OCI-LY1 (cell line): ENCODE measurements around the gene ZDHHC18.

Source experiments
- H2AFZ ChIP-seq: fragments of 200-600 bp; sonication (generic), shearing (Covaris generic); 2 replicates; pipeline ENCODE4 v1.6.0; 2014; ENCODE audit warnings: antibody characterized with exemption, mild to moderate bottlenecking, low read length
- H3F3A ChIP-seq: fragments of 200-600 bp; sonication (generic), shearing (Covaris generic); 2 replicates; pipeline ENCODE4 v1.6.0; 2014; ENCODE audit warnings: mild to moderate bottlenecking, antibody characterized with exemption, low read length, moderate library complexity; ENCODE audit not compliant: insufficient read depth
- H3K27ac ChIP-seq: fragments of 200-600 bp; sonication (generic); 2 replicates; pipeline ENCODE4 v1.5.1; 2014; ENCODE audit warnings: low read length, mixed run types, mild to moderate bottlenecking, low read depth; ENCODE audit not compliant: poor library complexity, severe bottlenecking
- H3K27me3 ChIP-seq: fragments of 200-600 bp; sonication (generic); 2 replicates; pipeline ENCODE4 v1.6.0; 2014; ENCODE audit warnings: antibody characterized with exemption, mild to moderate bottlenecking, low read length, moderate library complexity; ENCODE audit not compliant: insufficient read depth
- H3K36me3 ChIP-seq: fragments of 200-600 bp; sonication (generic); 2 replicates; pipeline ENCODE4 v1.6.1; 2014; ENCODE audit warnings: mild to moderate bottlenecking, antibody characterized with exemption, low read length, moderate library complexity, mixed read lengths; ENCODE audit not compliant: insufficient read depth
- H3K4me1 ChIP-seq: fragments of 200-600 bp; sonication (generic); 2 replicates; pipeline ENCODE4 v1.5.1; 2014; ENCODE audit warnings: mild to moderate bottlenecking, low read length, moderate library complexity; ENCODE audit not compliant: insufficient read depth, severe bottlenecking
- H3K4me2 ChIP-seq: fragments of 200-600 bp; sonication (generic), shearing (Covaris generic); 2 replicates; pipeline ENCODE4 v1.6.1; 2014; ENCODE audit warnings: low read length
- H3K4me3 ChIP-seq: fragments of 200-600 bp; sonication (generic); 2 replicates; pipeline ENCODE4 v1.5.1; 2014; ENCODE audit warnings: low read length, low read depth, mild to moderate bottlenecking, mixed read lengths; ENCODE audit not compliant: poor library complexity, severe bottlenecking
- H3K79me2 ChIP-seq: fragments of 200-600 bp; shearing (Covaris generic); 2 replicates; pipeline ENCODE4 v1.6.1; 2016; ENCODE audit warnings: mixed run types, low read length, mixed read lengths; ENCODE audit not compliant: insufficient read depth
- H3K9ac ChIP-seq: fragments of 200-600 bp; sonication (generic), shearing (Covaris generic); 2 replicates; pipeline ENCODE4 v1.6.1; 2014; ENCODE audit warnings: mild to moderate bottlenecking, low read length, mixed read lengths
- H3K9me2 ChIP-seq: fragments of 200-600 bp; sonication (generic), shearing (Covaris generic); 2 replicates; pipeline ENCODE4 v1.6.1; 2014; ENCODE audit warnings: low read depth, mild to moderate bottlenecking, low read length, mixed read lengths
- H3K9me3 ChIP-seq: fragments of 200-600 bp; shearing (Covaris generic); 2 replicates; pipeline ENCODE4 v1.6.1; 2014; ENCODE audit warnings: low read length, mixed read lengths
- H4K20me1 ChIP-seq: fragments of 200-600 bp; sonication (generic), shearing (Covaris generic); 2 replicates; pipeline ENCODE4 v1.6.0; 2016; ENCODE audit warnings: mild to moderate bottlenecking, low read length; ENCODE audit not compliant: insufficient read depth
- EZH2 ChIP-seq: fragments of 200-600 bp; sonication (generic), shearing (Covaris generic); IDR thresholded peaks from 2 replicates; pipeline ENCODE4 v1.8.0; 2017; ENCODE audit warnings: borderline replicate concordance, mixed run types, mild to moderate bottlenecking, antibody characterized with exemption, low read length, moderate library complexity, mixed read lengths
- TF ChIP-seq, protein P1 (sequence below): fragments of 200-600 bp; sonication (generic), shearing (Covaris generic); IDR thresholded peaks from 2 replicates; pipeline ENCODE4 v1.5.1; 2017; ENCODE audit warnings: mild to moderate bottlenecking, antibody characterized with exemption, low read length, moderate library complexity, mixed read lengths

The ZDHHC18 gene

DNA sequence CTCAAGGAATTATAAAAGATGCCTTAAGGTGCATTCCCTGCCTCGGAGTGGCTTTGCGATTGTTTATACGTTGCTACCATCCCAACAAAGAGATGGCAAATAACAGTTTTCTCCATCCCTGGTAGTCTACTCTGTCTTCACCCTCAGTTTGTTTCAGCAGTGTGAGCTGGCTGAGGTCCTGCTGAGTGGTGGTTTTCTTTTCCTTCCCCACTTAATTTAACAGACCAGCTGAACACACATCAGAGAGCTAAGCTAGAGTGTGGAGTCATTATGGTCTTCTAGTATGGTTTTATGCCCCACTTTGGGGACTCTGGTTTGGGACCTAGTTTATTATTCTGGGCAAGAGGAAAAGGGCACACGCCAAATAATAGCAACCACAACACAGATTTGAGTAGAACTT, 36.6 kb upstream of the ZDHHC18 start:
- Histone ChIP-seq H3K9ac (no peak overlapping the region), H3K9me3 (no peaks in the 10 kb centered on the region), H3K27me3 (no peaks in the 10 kb centered on the region), H3K4me2 (no peak overlapping the region), H3K4me3 (no peak overlapping the region), H2AFZ (no peak overlapping the region), H3K36me3 (peaks cover 7% of the 10 kb centered on the region; the same call in 1 of the 2 replicates), H3K4me1 (peaks cover 39% of the 10 kb centered on the region), H3K9me2 (no peaks in the 10 kb centered on the region), H3F3A (peaks cover 5% of the 10 kb centered on the region; the same call in 1 of the 2 replicates), H3K27ac (no peak overlapping the region), H4K20me1 (no peaks in the 10 kb centered on the region), H3K79me2 (no peaks in the 10 kb centered on the region)
- TF ChIP-seq, protein P1, sequence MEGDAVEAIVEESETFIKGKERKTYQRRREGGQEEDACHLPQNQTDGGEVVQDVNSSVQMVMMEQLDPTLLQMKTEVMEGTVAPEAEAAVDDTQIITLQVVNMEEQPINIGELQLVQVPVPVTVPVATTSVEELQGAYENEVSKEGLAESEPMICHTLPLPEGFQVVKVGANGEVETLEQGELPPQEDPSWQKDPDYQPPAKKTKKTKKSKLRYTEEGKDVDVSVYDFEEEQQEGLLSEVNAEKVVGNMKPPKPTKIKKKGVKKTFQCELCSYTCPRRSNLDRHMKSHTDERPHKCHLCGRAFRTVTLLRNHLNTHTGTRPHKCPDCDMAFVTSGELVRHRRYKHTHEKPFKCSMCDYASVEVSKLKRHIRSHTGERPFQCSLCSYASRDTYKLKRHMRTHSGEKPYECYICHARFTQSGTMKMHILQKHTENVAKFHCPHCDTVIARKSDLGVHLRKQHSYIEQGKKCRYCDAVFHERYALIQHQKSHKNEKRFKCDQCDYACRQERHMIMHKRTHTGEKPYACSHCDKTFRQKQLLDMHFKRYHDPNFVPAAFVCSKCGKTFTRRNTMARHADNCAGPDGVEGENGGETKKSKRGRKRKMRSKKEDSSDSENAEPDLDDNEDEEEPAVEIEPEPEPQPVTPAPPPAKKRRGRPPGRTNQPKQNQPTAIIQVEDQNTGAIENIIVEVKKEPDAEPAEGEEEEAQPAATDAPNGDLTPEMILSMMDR, result no peak
- TF ChIP-seq EZH2, result no peak

DNA sequence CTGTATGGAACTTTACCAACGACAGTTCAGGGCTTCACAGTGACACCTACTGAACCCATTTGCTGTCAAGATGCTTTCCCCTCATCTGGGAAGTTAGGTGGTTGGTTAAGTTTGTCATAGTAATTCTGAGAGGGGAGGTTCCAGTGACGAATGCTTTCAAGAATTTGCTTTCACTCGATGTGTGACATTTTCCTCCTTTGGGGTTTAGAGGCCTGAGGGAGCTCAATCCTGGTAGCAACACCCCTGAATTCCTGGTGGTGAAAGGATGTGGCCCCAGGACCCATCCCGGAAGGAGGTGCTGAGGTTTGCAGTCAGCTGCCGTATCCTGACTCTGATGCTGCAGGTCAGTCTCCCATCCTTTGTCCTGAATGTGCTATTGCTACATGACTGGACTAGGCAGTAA, 35.9 kb upstream of the ZDHHC18 start:
- Histone ChIP-seq H3K36me3 (peaks cover 7% of the 10 kb centered on the region; the same call in 1 of the 2 replicates), H4K20me1 (no peaks in the 10 kb centered on the region), H3F3A (peaks cover 5% of the 10 kb centered on the region; the same call in 1 of the 2 replicates), H3K79me2 (no peaks in the 10 kb centered on the region), H3K4me2 (no peak overlapping the region), H3K4me3 (no peak overlapping the region), H3K9me3 (no peaks in the 10 kb centered on the region), H3K9me2 (no peaks in the 10 kb centered on the region), H2AFZ (no peak overlapping the region), H3K9ac (no peak overlapping the region), H3K27me3 (no peaks in the 10 kb centered on the region), H3K4me1 (peaks cover 33% of the 10 kb centered on the region), H3K27ac (no peak overlapping the region)
- TF ChIP-seq, protein P1, result no peak
- TF ChIP-seq EZH2, result no peak

- Histone ChIP-seq H3K4me1 (peaks cover 27% of the 10 kb centered on the region), H4K20me1 (no peaks in the 10 kb centered on the region), H3K9me3 (no peaks in the 10 kb centered on the region), H3K9me2 (no peaks in the 10 kb centered on the region), H2AFZ (no peak overlapping the region), H3K9ac (no peak overlapping the region), H3K27me3 (no peaks in the 10 kb centered on the region), H3K4me3 (no peak overlapping the region), H3F3A (peaks cover 5% of the 10 kb centered on the region; the same call in 1 of the 2 replicates), H3K27ac (no peak overlapping the region), H3K36me3 (peaks cover 7% of the 10 kb centered on the region; the same call in 1 of the 2 replicates), H3K4me2 (no peak overlapping the region), H3K79me2 (no peaks in the 10 kb centered on the region)
- TF ChIP-seq EZH2, result no peak
- TF ChIP-seq, protein P1, result no peak
Measured at GRCh38 chr1:26791148-26791547, 35.3 kb upstream of the ZDHHC18 start.
